A549 (cell line): ENCODE data around the gene PLD1. TPM values are rescaled to one million over a fixed set of nuclear protein-coding genes. Genes with fewer than 3 reads are reported as not detected.

ENCODE experiments used
- CBX8 ChIP-seq: fragments of 200-600 bp; sonication (generic); IDR thresholded peaks from 2 replicates; pipeline ENCODE4 v1.6.1; 2016
- CEBPB ChIP-seq, 2 experiments: fragments of >200 bp in 1 of 2; sonication (Bioruptor Twin) in 1 of 2; formaldehyde crosslinking in 1 of 2; IDR thresholded peaks; 2 replicates each; pipeline ENCODE4 v1.6.1; 2012 to 2016
- CHD2 ChIP-seq: fragments of 150-350 bp; IDR thresholded peaks from 2 replicates; pipeline ENCODE4 v1.6.1; 2014; ENCODE audit warnings: low read length; ENCODE audit not compliant: partially characterized antibody
- EHF ChIP-seq: fragments of 250-450 bp; sonication (Bioruptor Pico); IDR thresholded peaks from 2 replicates; pipeline ENCODE4 v1.5.0; 2020; ENCODE audit warnings: mild to moderate bottlenecking
- EP300 ChIP-seq, 2 experiments: fragments of >200 bp; sonication (Bioruptor Twin); formaldehyde crosslinking; IDR thresholded peaks; 2 replicates in 1 of 2; 3 replicates in 1 of 2; pipeline ENCODE4 v1.6.1; 2016 to 2017
- ESRRA ChIP-seq: fragments of 150-350 bp; IDR thresholded peaks from 2 replicates; pipeline ENCODE4 v1.6.1; 2014; ENCODE audit warnings: mild to moderate bottlenecking, low read length, borderline replicate concordance
- FOXS1 ChIP-seq: fragments of 250-450 bp; sonication (Bioruptor Pico); IDR thresholded peaks from 2 replicates; pipeline ENCODE4 v1.5.0; 2020; ENCODE audit warnings: mild to moderate bottlenecking, moderate library complexity
- GATA3 ChIP-seq: IDR thresholded peaks from 2 replicates; pipeline ENCODE4 v1.6.1; 2012; ENCODE audit warnings: borderline replicate concordance
- HDAC2 ChIP-seq: fragments of 200-600 bp; sonication (generic); IDR thresholded peaks from 2 replicates; pipeline ENCODE4 v1.6.1; 2016
- JUNB ChIP-seq: fragments of >200 bp; sonication (Bioruptor Twin); formaldehyde crosslinking; IDR thresholded peaks from 2 replicates; pipeline ENCODE4 v1.6.1; 2016
- MAZ ChIP-seq: fragments of 150-350 bp; IDR thresholded peaks from 2 replicates; pipeline ENCODE4 v1.6.1; 2014; ENCODE audit warnings: antibody characterized with exemption, low read depth, low read length, borderline replicate concordance
- NR3C1 ChIP-seq: fragments of >200 bp; sonication (Bioruptor Twin); formaldehyde crosslinking; IDR thresholded peaks from 3 replicates; pipeline ENCODE4 v1.6.1; 2017
- POLR2AphosphoS2 ChIP-seq: conservative IDR thresholded peaks from 2 replicates; pipeline ENCODE4 v1.6.1; 2012; ENCODE audit warnings: low read length, improper control_type of control experiment, inconsistent platforms
- RAD21 ChIP-seq, 2 experiments: fragments of >200 bp in 1 of 2; sonication (Bioruptor Twin) in 1 of 2; formaldehyde crosslinking in 1 of 2; IDR thresholded peaks in 1 of 2; conservative IDR thresholded peaks in 1 of 2; 2 replicates in 1 of 2; 3 replicates in 1 of 2; pipeline ENCODE4 v1.6.1; 2012 to 2018; ENCODE audit warnings: inconsistent platforms in 1 of 2
- TFCP2L1 ChIP-seq: fragments of 250-450 bp; sonication (Bioruptor Pico); IDR thresholded peaks from 2 replicates; pipeline ENCODE4 v1.5.0; 2021; ENCODE audit warnings: mild to moderate bottlenecking
- TP53 ChIP-seq: fragments of 250-450 bp; sonication (Bioruptor Pico); IDR thresholded peaks from 2 replicates; pipeline ENCODE4 v1.5.0; 2021; ENCODE audit warnings: mild to moderate bottlenecking, moderate library complexity
- ZNF302 ChIP-seq: fragments of 250-450 bp; sonication (Bioruptor Pico); IDR thresholded peaks from 2 replicates; pipeline ENCODE4 v1.9.0; 2021; ENCODE audit warnings: inconsistent platforms, mild to moderate bottlenecking, moderate library complexity
- ZSCAN20 ChIP-seq: fragments of 250-450 bp; sonication (Bioruptor Pico); IDR thresholded peaks from 2 replicates; pipeline ENCODE4 v1.8.0; 2022; ENCODE audit warnings: mild to moderate bottlenecking, moderate library complexity
- polyA plus RNA-seq, 4 experiments: library from polyadenylated mRNA; depleted of rRNA in 3 of 4; stranded (reverse); fragments of >200 nt; fragmentation: RNase III in 1 of 4; extraction: RNeasy Plus Mini Kit Qiagen cat#74134 plus additional on column Dnase treatment in 1 of 4; gene quantifications; 2 replicates in 3 of 4; 3 replicates in 1 of 4; pipeline ENCODE4 v1.2.3, GENCODE V29; 2011 to 2017
- TF ChIP-seq, protein P1 (sequence below): IDR thresholded peaks from 2 replicates; pipeline ENCODE4 v1.6.1; 2012
- TF ChIP-seq, protein P2 (sequence below): fragments of >200 bp; sonication (Bioruptor Twin); formaldehyde crosslinking; IDR thresholded peaks from 3 replicates; pipeline ENCODE4 v1.6.1; 2016
- TF ChIP-seq, protein P3 (sequence below): fragments of 250-450 bp; sonication (Bioruptor Pico); IDR thresholded peaks from 2 replicates; pipeline ENCODE4 v1.5.0; 2021; ENCODE audit warnings: mild to moderate bottlenecking, moderate library complexity, borderline replicate concordance
- TF ChIP-seq, protein P4 (sequence below): IDR thresholded peaks from 2 replicates; pipeline ENCODE4 v1.6.1; 2012
- TF ChIP-seq, protein P5 (sequence below): IDR thresholded peaks from 2 replicates; pipeline ENCODE4 v1.6.1; 2012; ENCODE audit warnings: low read depth, borderline replicate concordance
- TF ChIP-seq, protein P6 (sequence below): fragments of 200-600 bp; sonication (generic); IDR thresholded peaks from 2 replicates; pipeline ENCODE4 v1.6.1; 2016; ENCODE audit warnings: antibody characterized with exemption, mild to moderate bottlenecking, moderate library complexity
- TF ChIP-seq, protein P7 (sequence below): fragments of >200 bp; sonication (Bioruptor Twin); formaldehyde crosslinking; IDR thresholded peaks from 2 replicates; pipeline ENCODE4 v1.6.1; 2016

PLD1 gene
- polyA plus RNA-seq, 2 of the 4 experiments (the other 2 are of a cell fraction), result 6.6 to 27.2 TPM

DNA sequence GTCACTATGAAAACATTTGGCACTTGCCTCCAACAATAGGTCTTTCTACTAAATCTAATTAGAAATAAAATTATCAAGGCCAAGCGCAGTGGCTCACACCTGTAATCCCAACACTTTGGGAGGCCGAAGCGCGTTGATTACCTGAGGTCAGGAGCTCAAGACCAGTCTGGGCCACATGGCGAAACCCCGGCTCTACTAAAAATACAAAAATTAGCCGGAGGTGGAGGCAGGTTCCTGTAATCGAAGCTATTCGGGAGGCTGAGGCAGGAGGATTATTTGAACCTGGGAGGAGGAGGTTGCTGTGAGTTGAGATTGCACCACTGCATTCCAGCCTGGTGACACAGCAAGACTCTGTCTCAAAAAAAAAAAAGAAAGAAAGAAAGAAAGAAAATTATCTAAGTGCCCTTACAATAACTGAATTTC lies 1.6 kb upstream of the PLD1 start (continued):
- TF ChIP-seq, protein P1, sequence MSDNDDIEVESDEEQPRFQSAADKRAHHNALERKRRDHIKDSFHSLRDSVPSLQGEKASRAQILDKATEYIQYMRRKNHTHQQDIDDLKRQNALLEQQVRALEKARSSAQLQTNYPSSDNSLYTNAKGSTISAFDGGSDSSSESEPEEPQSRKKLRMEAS, result no peak
- TF ChIP-seq, protein P2, sequence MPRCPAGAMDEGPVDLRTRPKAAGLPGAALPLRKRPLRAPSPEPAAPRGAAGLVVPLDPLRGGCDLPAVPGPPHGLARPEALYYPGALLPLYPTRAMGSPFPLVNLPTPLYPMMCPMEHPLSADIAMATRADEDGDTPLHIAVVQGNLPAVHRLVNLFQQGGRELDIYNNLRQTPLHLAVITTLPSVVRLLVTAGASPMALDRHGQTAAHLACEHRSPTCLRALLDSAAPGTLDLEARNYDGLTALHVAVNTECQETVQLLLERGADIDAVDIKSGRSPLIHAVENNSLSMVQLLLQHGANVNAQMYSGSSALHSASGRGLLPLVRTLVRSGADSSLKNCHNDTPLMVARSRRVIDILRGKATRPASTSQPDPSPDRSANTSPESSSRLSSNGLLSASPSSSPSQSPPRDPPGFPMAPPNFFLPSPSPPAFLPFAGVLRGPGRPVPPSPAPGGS, result no peak; the same call in 2 of the 3 replicates
- no peak for TF ChIP-seq POLR2AphosphoS2
- no peak for TF ChIP-seq GATA3
- TF ChIP-seq, protein P3, sequence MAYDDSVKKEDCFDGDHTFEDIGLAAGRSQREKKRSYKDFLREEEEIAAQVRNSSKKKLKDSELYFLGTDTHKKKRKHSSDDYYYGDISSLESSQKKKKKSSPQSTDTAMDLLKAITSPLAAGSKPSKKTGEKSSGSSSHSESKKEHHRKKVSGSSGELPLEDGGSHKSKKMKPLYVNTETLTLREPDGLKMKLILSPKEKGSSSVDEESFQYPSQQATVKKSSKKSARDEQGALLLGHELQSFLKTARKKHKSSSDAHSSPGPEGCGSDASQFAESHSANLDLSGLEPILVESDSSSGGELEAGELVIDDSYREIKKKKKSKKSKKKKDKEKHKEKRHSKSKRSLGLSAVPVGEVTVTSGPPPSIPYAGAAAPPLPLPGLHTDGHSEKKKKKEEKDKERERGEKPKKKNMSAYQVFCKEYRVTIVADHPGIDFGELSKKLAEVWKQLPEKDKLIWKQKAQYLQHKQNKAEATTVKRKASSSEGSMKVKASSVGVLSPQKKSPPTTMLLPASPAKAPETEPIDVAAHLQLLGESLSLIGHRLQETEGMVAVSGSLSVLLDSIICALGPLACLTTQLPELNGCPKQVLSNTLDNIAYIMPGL (CRISPR knock-in tag), result no peak
- TF ChIP-seq CHD2, result no peak
- TF ChIP-seq ESRRA, result no peak
- TF ChIP-seq FOXS1 (CRISPR knock-in tag), result no peak
- no peak for TF ChIP-seq TFCP2L1 (CRISPR knock-in tag)
- TF ChIP-seq JUNB, result no peak
- TF ChIP-seq EHF (CRISPR knock-in tag), result no peak
- peak in 1 of 2 experiments; percentile 8; a peak in 1 of 5 replicates for TF ChIP-seq EP300 (IDR thresholded peaks at IDR 0.05)
- TF ChIP-seq HDAC2, result no peak
- 0 out of 2 replicates have a peak, but pooled peaks have one; percentile 52 for TF ChIP-seq ZSCAN20 (CRISPR knock-in tag)
- TF ChIP-seq, protein P4, sequence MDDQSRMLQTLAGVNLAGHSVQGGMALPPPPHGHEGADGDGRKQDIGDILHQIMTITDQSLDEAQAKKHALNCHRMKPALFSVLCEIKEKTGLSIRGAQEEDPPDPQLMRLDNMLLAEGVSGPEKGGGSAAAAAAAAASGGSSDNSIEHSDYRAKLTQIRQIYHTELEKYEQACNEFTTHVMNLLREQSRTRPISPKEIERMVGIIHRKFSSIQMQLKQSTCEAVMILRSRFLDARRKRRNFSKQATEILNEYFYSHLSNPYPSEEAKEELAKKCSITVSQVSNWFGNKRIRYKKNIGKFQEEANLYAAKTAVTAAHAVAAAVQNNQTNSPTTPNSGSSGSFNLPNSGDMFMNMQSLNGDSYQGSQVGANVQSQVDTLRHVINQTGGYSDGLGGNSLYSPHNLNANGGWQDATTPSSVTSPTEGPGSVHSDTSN, result no peak
- no peak for TF ChIP-seq ZNF302
- TF ChIP-seq RAD21 (conservative IDR thresholded peaks at IDR 0.05 in 1 of 2, IDR thresholded peaks at IDR 0.05 in 1 of 2), result no peak; a peak in 1 of 5 replicates
- TF ChIP-seq CEBPB (IDR thresholded peaks at IDR 0.05), result peak in 1 of 2 experiments; percentile 90; a peak in 2 of 4 replicates
- TF ChIP-seq TP53, result no peak
- TF ChIP-seq NR3C1, result no peak
- no peak for TF ChIP-seq CBX8
- TF ChIP-seq, protein P5, sequence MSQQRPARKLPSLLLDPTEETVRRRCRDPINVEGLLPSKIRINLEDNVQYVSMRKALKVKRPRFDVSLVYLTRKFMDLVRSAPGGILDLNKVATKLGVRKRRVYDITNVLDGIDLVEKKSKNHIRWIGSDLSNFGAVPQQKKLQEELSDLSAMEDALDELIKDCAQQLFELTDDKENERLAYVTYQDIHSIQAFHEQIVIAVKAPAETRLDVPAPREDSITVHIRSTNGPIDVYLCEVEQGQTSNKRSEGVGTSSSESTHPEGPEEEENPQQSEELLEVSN, result no peak
- no peak for TF ChIP-seq MAZ
- TF ChIP-seq, protein P6, sequence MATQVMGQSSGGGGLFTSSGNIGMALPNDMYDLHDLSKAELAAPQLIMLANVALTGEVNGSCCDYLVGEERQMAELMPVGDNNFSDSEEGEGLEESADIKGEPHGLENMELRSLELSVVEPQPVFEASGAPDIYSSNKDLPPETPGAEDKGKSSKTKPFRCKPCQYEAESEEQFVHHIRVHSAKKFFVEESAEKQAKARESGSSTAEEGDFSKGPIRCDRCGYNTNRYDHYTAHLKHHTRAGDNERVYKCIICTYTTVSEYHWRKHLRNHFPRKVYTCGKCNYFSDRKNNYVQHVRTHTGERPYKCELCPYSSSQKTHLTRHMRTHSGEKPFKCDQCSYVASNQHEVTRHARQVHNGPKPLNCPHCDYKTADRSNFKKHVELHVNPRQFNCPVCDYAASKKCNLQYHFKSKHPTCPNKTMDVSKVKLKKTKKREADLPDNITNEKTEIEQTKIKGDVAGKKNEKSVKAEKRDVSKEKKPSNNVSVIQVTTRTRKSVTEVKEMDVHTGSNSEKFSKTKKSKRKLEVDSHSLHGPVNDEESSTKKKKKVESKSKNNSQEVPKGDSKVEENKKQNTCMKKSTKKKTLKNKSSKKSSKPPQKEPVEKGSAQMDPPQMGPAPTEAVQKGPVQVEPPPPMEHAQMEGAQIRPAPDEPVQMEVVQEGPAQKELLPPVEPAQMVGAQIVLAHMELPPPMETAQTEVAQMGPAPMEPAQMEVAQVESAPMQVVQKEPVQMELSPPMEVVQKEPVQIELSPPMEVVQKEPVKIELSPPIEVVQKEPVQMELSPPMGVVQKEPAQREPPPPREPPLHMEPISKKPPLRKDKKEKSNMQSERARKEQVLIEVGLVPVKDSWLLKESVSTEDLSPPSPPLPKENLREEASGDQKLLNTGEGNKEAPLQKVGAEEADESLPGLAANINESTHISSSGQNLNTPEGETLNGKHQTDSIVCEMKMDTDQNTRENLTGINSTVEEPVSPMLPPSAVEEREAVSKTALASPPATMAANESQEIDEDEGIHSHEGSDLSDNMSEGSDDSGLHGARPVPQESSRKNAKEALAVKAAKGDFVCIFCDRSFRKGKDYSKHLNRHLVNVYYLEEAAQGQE, result no peak
- TF ChIP-seq, protein P7, sequence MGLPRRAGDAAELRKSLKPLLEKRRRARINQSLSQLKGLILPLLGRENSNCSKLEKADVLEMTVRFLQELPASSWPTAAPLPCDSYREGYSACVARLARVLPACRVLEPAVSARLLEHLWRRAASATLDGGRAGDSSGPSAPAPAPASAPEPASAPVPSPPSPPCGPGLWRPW, result no peak
